ENCODE results near the gene ME3.

Gene ME3

GRCh38 chr11:86483940-86484794 lies 188.2 kb downstream of the ME3 start:
- H3K4me3 ChIP-seq (replicated peaks; ENCODE audit: insufficient read depth, low read length), result no peak overlapping the region
- DNase-seq (ENCODE audit: low read depth in 1 of 2, low spot score in 1 of 2), result no peak
- TF ChIP-seq GABPA (IDR thresholded peaks at IDR 0.05; ENCODE audit: low read depth) (no peak), SPI1 (IDR thresholded peaks at IDR 0.05; ENCODE audit: borderline replicate concordance, low read depth) (no peak), POLR2AphosphoS5 (IDR thresholded peaks at IDR 0.05; ENCODE audit: low read depth) (no peak)
- TF ChIP-seq, protein P1, sequence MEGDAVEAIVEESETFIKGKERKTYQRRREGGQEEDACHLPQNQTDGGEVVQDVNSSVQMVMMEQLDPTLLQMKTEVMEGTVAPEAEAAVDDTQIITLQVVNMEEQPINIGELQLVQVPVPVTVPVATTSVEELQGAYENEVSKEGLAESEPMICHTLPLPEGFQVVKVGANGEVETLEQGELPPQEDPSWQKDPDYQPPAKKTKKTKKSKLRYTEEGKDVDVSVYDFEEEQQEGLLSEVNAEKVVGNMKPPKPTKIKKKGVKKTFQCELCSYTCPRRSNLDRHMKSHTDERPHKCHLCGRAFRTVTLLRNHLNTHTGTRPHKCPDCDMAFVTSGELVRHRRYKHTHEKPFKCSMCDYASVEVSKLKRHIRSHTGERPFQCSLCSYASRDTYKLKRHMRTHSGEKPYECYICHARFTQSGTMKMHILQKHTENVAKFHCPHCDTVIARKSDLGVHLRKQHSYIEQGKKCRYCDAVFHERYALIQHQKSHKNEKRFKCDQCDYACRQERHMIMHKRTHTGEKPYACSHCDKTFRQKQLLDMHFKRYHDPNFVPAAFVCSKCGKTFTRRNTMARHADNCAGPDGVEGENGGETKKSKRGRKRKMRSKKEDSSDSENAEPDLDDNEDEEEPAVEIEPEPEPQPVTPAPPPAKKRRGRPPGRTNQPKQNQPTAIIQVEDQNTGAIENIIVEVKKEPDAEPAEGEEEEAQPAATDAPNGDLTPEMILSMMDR (IDR thresholded peaks at IDR 0.05; ENCODE audit: insufficient read depth, low read length), result no peak
- TF ChIP-seq, protein P2, sequence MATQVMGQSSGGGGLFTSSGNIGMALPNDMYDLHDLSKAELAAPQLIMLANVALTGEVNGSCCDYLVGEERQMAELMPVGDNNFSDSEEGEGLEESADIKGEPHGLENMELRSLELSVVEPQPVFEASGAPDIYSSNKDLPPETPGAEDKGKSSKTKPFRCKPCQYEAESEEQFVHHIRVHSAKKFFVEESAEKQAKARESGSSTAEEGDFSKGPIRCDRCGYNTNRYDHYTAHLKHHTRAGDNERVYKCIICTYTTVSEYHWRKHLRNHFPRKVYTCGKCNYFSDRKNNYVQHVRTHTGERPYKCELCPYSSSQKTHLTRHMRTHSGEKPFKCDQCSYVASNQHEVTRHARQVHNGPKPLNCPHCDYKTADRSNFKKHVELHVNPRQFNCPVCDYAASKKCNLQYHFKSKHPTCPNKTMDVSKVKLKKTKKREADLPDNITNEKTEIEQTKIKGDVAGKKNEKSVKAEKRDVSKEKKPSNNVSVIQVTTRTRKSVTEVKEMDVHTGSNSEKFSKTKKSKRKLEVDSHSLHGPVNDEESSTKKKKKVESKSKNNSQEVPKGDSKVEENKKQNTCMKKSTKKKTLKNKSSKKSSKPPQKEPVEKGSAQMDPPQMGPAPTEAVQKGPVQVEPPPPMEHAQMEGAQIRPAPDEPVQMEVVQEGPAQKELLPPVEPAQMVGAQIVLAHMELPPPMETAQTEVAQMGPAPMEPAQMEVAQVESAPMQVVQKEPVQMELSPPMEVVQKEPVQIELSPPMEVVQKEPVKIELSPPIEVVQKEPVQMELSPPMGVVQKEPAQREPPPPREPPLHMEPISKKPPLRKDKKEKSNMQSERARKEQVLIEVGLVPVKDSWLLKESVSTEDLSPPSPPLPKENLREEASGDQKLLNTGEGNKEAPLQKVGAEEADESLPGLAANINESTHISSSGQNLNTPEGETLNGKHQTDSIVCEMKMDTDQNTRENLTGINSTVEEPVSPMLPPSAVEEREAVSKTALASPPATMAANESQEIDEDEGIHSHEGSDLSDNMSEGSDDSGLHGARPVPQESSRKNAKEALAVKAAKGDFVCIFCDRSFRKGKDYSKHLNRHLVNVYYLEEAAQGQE (IDR thresholded peaks at IDR 0.05; ENCODE audit: insufficient replicate concordance, low read depth), result no peak

DNA sequence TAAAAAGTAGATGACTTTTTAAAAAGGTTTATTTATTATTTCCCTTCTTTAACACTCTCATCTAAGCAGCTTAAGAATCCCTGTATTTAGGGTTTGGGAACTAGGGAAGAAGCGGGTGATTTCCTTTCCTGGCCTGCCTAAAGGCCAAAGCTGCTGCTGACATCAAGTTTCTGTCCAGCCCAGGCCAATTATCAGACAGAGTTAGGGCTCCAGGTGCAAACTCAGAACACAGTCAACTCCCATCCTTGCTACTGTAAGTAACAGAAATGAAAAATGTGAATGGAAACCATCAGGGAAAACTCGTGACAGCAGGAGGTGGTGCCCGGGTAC lies 188.8 kb downstream of the ME3 start:
- H3K27me3 ChIP-seq (ENCODE audit: insufficient read depth, poor library complexity, severe bottlenecking), result no peaks in the 10 kb centered on the region
- H3K27ac ChIP-seq (replicated peaks), result no peak overlapping the region
- no peak overlapping the region for H3K4me3 ChIP-seq (replicated peaks; ENCODE audit: insufficient read depth, low read length)
- DNase-seq (ENCODE audit: low read depth in 1 of 2, low spot score in 1 of 2), result no peak
- TF ChIP-seq, protein P1 (IDR thresholded peaks at IDR 0.05; ENCODE audit: insufficient read depth, low read length), result no peak
- TF ChIP-seq POLR2AphosphoS5 (IDR thresholded peaks at IDR 0.05; ENCODE audit: low read depth), result no peak

More at GRCh38 chr11:86483940-86484794, 188.2 kb downstream of the ME3 start:
- no peaks in the 10 kb centered on the region for H3K27me3 ChIP-seq (ENCODE audit: insufficient read depth, poor library complexity, severe bottlenecking)
- H3K27ac ChIP-seq (replicated peaks), result no peak overlapping the region

GRCh38 chr11:86482692-86483091 lies 189.7 kb downstream of the ME3 start:
- TF ChIP-seq, protein P2 (IDR thresholded peaks at IDR 0.05; ENCODE audit: insufficient replicate concordance, low read depth), result no peak
- TF ChIP-seq SPI1 (IDR thresholded peaks at IDR 0.05; ENCODE audit: borderline replicate concordance, low read depth) (no peak), POLR2AphosphoS5 (IDR thresholded peaks at IDR 0.05; ENCODE audit: low read depth) (no peak), GABPA (IDR thresholded peaks at IDR 0.05; ENCODE audit: low read depth) (no peak)
- TF ChIP-seq, protein P1 (IDR thresholded peaks at IDR 0.05; ENCODE audit: insufficient read depth, low read length), result no peak
- DNase-seq (ENCODE audit: low read depth in 1 of 2, low spot score in 1 of 2), result no peak
- H3K27me3 ChIP-seq (ENCODE audit: insufficient read depth, poor library complexity, severe bottlenecking), result no peaks in the 10 kb centered on the region
- no peak overlapping the region for H3K4me3 ChIP-seq (replicated peaks; ENCODE audit: insufficient read depth, low read length)
- no peak overlapping the region for H3K27ac ChIP-seq (replicated peaks)

All from HL-60 (cell line).